Measurements from ENCODE around the gene MGAT4A. TPM values are rescaled to one million over a fixed set of nuclear protein-coding genes. Genes with fewer than 3 reads are reported as not detected.
A peak's percentile ranks its signal among the peaks of the same experiment; 100 is the strongest.

MGAT4A gene
- total RNA-seq, 4 donors from 2014 or later = 4.2 to 14.1 (median 12.2) TPM

- ATAC-seq = peak; percentile 34 to 51
- in situ Hi-C loops (cut with MboI; ENCODE audit: low sequenced_read_pairs in 4 of 4) = loop anchor here in 1 of 4 donors (10.0 to 25.0 kb wide), 2 partner anchors 193 to 580 kb away; partner anchors contain the start of genes MITD1 and MRPL30
- peak overlapping the region; percentile 91 to 97 (median 94) for H3K27ac ChIP-seq
- no peaks in the 10 kb centered on the region for H3K9me3 ChIP-seq
- intact Hi-C loops (cut with DNase I; ENCODE audit: low total_unique reads) = loop anchor here (1.0 to 10.0 kb wide), 7 partner anchors 123 to 885 kb away; partner anchors contain the start of genes LIPT1, MGAT4A, MITD1 and MRPL30
- no peaks in the 10 kb centered on the region for H3K27me3 ChIP-seq
- peaks cover 53 to 59% of the 10 kb centered on the region in 2 donors for H3K4me1 ChIP-seq
- H3K4me3 ChIP-seq = peak overlapping the region; percentile 70 to 90 (median 86)
- no peak for DNase-seq
- TF ChIP-seq CTCF (IDR thresholded peaks at IDR 0.05 in 4 of 5, conservative IDR thresholded peaks at IDR 0.05 in 1 of 5) (no peak), POLR2A (IDR thresholded peaks at IDR 0.05) (no peak)
- H3K36me3 ChIP-seq = peaks cover 0 to 39% of the 10 kb centered on the region in 2 donors
Measured at GRCh38 chr2:98607741-98608115, 123.2 kb downstream of the MGAT4A start.

GRCh38 chr2:98607104-98607503 lies 123.8 kb downstream of the MGAT4A start:
- no peak for ATAC-seq
- Histone ChIP-seq H3K36me3 (peaks cover 0 to 39% of the 10 kb centered on the region in 2 donors), H3K9me3 (no peaks in the 10 kb centered on the region), H3K4me3 (peak overlapping the region; percentile 70 to 90 (median 86)), H3K27ac (peak overlapping the region; percentile 91 to 97 (median 94)), H3K27me3 (no peaks in the 10 kb centered on the region), H3K4me1 (peaks cover 53 to 59% of the 10 kb centered on the region in 2 donors)
- no peak for DNase-seq
- in situ Hi-C loops (cut with MboI; ENCODE audit: low sequenced_read_pairs in 4 of 4) = loop anchor here in 1 of 4 donors (10.0 to 25.0 kb wide), 2 partner anchors 192 to 580 kb away; partner anchors contain the start of genes MITD1 and MRPL30
- TF ChIP-seq CTCF (IDR thresholded peaks at IDR 0.05 in 4 of 5, conservative IDR thresholded peaks at IDR 0.05 in 1 of 5) (no peak), POLR2A (IDR thresholded peaks at IDR 0.05) (no peak)
- intact Hi-C loops (cut with DNase I; ENCODE audit: low total_unique reads) = loop anchor here (5.0 to 10.0 kb wide), 4 partner anchors 192 to 885 kb away; partner anchors contain the start of genes LIPT1, REV1 and TSGA10

GRCh38 chr2:98606431-98606830 lies 124.5 kb downstream of the MGAT4A start:
- H3K36me3 ChIP-seq = peaks cover 0 to 40% of the 10 kb centered on the region in 2 donors
- intact Hi-C loops (cut with DNase I; ENCODE audit: low total_unique reads) (loop anchor here (5.0 to 10.0 kb wide), 4 partner anchors 192 to 886 kb away; partner anchors contain the start of genes LIPT1, REV1 and TSGA10), in situ Hi-C loops (cut with MboI; ENCODE audit: low sequenced_read_pairs in 4 of 4) (loop anchor here in 1 of 4 donors (10.0 to 25.0 kb wide), 2 partner anchors 192 to 581 kb away; partner anchors contain the start of genes MITD1 and MRPL30)
- TF ChIP-seq CTCF (IDR thresholded peaks at IDR 0.05 in 4 of 5, conservative IDR thresholded peaks at IDR 0.05 in 1 of 5) (no peak), POLR2A (IDR thresholded peaks at IDR 0.05) (no peak)
- H3K9me3 ChIP-seq = no peaks in the 10 kb centered on the region
- no peak for DNase-seq
- ATAC-seq = no peak
- peaks cover 53 to 54% of the 10 kb centered on the region in 2 donors for H3K4me1 ChIP-seq
- H3K27ac ChIP-seq = peak overlapping the region in 2 of 4 donors; percentile 94 to 97
- H3K27me3 ChIP-seq = no peaks in the 10 kb centered on the region
- H3K4me3 ChIP-seq = peak overlapping the region in 2 of 4 donors; percentile 82 to 90

DNA sequence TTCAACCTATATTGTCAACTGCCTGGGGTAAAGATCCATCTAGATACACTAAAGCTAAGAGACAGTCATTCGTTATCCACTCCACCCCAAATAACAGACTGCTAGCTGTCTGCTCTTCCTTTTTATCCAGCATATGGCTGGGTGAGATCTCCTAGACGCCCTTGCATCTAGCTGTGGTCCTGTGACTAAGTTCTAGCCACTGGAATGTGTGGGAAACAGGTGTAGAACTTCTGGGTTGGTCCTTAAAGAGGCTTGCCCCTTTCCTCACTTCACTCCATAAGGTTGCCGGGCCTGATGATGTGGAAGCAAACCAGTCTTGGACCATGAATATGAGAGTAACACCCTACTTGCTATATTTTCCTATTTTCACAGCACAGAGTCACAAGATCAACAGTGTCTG lies 125.9 kb downstream of the MGAT4A start:
- Histone ChIP-seq H3K27me3 (no peaks in the 10 kb centered on the region), H3K27ac (peak overlapping the region in 1 of 4 donors; percentile 29), H3K9me3 (no peaks in the 10 kb centered on the region), H3K36me3 (peaks cover 0 to 38% of the 10 kb centered on the region in 2 donors), H3K4me3 (no peak overlapping the region), H3K4me1 (peaks cover 40 to 41% of the 10 kb centered on the region in 2 donors)
- ATAC-seq (no peak), DNase-seq (no peak)
- in situ Hi-C loops (cut with MboI; ENCODE audit: low sequenced_read_pairs in 4 of 4) (loop anchor here in 1 of 4 donors (10.0 to 25.0 kb wide), 2 partner anchors 190 to 582 kb away; partner anchors contain the start of genes MITD1 and MRPL30), intact Hi-C loops (cut with DNase I; ENCODE audit: low total_unique reads) (loop anchor here (5.0 to 10.0 kb wide), 4 partner anchors 190 to 887 kb away; partner anchors contain the start of genes LIPT1, REV1 and TSGA10)
- TF ChIP-seq CTCF (IDR thresholded peaks at IDR 0.05 in 4 of 5, conservative IDR thresholded peaks at IDR 0.05 in 1 of 5) = no peak
- no peak for TF ChIP-seq POLR2A (IDR thresholded peaks at IDR 0.05)

All from gastrocnemius medialis (tissue), 4 donors.